Left ventricle myocardium superior (tissue), 1 donor: ENCODE results near the gene PPP2R5D. TPM values are rescaled to one million over a fixed set of nuclear protein-coding genes. Genes with fewer than 3 reads are reported as not detected.

ENCODE experiments used
- ATAC-seq: fragments of 200-7000 bp; cut with Tn5 transposase; one replicate; pipeline ENCODE4 v1.9.1; 2020; ENCODE audit warnings: mild to moderate bottlenecking, moderate library complexity
- DNase-seq: peaks from one replicate; pipeline ENCODE4 v3.0.0-alpha.2; 2020
- intact Hi-C: fragments of 100-400 bp; cut with micrococcal nuclease; formaldehyde crosslinking; loops from one replicate; pipeline ENCODE4 v1.11.0; 2022
- total RNA-seq: library from RNA; stranded (reverse); fragmentation: NEBNext Ultra II Directional; extraction: Animal tissue kit (Norgen Biotek cat#: 25700); gene quantifications from one replicate; pipeline ENCODE4 v1.2.1, GENCODE V29; 2021
- donor health status: DM: no; HTN: yes; CAD: no; lungs with severe emphysema.

Gene PPP2R5D
- total RNA-seq, 1 donor from 2014 or later, result 40.3 TPM

DNA sequence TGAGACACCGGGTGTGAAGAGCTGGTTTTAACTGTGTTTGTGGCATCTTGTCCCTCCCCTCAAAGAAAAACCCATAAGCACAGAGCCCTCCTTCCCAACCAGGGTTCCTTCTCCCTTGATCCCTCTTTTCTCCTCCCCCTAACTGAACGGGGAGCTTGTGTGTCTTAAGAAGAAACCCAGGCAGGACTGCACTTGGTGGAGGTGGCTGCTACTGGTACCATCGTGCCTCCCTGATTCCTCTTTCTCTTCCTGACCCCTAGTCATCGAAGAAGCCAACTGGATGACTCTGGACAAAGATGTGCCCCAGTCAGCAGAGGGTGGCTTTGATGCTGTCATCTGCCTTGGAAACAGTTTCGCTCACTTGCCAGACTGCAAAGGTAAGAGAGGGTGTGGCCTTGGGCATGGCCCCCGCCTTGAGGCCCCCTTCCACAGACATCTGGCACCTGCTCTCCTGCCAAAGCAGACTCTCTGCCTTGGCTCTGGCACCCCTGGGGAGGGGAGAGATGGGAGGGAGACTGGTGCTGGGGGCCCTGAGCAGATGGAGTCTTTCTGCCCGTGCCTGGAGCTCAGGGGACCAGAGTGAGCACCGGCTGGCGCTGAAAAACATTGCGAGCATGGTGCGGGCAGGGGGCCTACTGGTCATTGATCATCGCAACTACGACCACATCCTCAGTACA, 21.7 kb upstream of the PPP2R5D start:
- DNase-seq, result no peak
- no peak for ATAC-seq
- intact Hi-C loops, result no loop called here

DNA sequence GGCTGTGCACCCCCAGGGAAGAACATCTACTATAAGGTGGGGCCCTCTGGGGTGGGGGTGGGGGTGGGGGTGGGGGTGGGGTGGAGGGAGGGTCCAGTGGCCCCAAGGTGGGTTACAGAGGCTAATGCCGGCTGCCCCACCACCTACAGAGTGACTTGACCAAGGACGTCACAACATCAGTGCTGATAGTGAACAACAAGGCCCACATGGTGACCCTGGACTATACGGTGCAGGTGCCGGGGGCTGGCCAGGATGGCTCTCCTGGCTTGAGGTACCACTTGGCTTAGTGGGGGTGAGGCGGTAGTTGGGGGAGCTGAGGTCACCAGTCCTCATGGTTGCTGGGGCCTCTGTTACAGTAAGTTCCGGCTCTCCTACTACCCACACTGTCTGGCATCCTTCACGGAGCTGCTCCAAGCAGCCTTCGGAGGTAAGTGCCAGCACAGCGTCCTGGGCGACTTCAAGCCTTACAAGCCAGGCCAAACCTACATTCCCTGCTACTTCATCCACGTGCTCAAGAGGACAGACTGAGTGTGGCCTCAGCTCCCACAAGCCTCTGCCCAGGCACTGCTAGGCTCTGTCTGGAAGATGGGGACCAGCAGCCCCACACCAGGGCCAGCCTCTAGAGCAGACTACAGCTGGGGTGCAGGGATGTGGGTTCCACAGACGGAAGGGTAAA, 21.1 kb upstream of the PPP2R5D start:
- ATAC-seq, result no peak
- intact Hi-C loops, result no loop called here
- no peak for DNase-seq

DNA sequence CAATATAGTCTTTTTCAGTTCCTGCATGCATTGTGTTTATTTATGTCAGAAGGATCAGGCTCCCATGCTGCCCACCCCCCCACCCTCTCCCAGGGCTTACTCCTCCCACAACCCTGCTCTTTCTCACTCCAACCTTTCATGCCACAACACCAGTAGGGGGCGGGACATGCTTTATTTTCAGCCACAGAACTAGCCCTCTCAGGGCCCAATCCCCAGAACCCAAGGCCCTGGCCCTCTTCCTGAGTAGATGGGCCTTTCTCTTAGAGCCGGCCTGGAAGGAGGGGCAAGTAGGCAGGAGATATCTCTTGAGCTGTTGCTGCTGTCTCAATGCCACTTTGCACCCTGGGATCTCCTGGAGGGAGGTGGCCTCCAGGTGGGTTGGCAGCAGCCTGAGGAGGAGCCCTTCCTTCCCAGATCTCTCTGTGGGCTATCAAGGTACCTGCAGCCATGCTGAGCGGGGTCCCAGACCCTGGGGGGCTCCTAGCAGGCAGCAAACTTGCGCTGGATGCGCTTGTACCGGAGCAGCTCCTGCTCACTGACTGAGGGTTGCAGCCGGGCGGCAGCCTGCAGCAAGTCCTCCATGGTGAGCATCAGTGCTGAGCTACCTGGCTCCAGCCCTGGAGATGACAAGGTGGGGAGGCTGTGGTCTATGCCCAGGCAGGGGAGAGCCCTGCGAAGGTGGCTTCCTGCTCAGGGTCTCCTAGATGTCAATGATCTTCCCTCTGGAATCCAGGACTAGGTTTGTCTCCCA, 20.3 kb upstream of the PPP2R5D start:
- intact Hi-C loops, result no loop called here
- DNase-seq, result no peak
- no peak for ATAC-seq

DNA sequence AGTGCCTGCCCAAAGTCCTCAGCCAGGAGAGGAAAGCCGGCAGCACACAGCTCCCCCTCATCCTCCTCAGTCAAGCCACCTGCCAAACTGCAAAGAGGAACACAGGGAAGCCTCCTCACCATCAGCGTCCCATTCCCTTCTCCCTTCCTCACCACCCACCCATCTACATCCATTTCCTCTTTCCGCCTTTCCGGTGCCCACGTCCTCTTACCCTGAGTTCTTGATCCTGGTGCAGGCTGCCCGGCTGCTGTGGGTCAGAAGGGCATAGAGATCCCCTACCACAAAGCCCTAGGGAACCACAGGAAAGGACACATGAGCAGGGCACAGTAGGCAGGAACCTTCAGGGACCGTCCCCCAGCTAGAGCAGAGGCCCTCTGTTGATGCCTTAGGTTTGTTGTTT, 17.8 kb upstream of the PPP2R5D start:
- intact Hi-C loops, result no loop called here
- ATAC-seq (no peak), DNase-seq (no peak)

DNA sequence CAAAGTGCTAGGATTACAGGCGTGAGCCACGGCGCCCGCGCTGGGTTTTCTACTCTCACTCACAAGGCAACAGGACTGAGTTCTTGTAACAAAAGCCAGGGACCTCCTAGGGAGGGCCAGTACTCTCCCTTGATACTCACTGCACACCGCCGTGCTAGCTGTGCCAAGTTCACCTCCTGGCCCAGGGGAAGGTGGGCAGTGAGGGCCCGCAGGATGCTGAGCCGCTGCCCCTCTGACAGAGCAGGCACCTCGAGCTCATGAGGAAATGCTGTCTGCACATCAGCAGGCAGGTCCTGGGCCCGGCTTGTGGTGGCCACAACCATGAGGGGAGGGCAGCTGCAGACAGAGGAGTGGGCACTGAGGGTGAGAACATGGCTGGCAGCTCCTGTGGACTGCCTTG, 17.1 kb upstream of the PPP2R5D start:
- DNase-seq (no peak), ATAC-seq (no peak)
- intact Hi-C loops, result no loop called here

DNA sequence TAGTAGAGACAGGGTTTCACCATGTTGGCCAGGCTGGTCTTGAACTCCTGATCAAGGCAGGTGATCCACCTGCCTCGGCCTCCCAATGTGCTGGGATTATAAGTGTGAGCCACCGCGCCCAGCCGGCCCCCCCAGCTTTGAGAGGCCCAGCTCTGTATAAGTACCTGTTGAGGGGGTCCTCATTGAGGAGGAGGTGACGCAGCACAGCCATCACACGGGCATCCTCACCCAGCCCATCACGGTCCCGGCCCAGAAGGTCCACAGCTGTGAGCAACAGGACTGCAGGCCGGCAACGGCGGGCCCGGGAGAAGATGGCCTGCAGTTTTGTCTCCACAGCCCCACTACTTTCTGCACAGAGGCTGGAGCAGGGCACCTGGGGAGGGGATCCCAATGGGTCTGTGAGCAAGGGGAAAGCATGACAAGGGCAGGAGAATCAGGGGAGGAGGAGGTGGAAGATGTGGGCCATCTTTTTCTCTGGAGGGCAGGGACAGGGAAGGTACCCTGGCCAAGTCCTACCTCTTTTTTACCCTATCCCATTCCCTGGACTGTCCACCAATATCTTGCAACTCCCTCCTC, 16.2 kb upstream of the PPP2R5D start:
- DNase-seq, result no peak
- intact Hi-C loops, result no loop called here
- ATAC-seq, result no peak

DNA sequence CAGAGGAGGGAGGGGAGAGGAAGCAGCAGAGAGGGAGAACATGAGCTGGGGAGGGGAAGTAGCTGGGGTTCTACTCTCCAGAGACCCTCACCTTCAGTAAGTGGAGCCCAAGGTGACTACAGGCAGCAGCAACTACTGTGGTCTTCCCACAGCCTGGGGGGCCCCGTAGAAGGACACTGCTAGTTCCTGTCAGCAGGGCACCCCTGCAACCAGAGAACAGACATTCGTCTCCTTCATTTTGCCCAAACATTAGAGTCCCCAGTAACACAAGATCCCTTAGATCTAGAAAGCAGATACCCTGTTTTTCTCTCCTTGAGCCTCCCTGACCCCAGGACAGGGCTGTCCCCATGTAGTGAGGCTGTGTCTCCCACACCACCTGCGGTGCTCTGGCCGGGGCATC, 15.6 kb upstream of the PPP2R5D start:
- intact Hi-C loops, result no loop called here
- no peak for DNase-seq
- ATAC-seq, result no peak

DNA sequence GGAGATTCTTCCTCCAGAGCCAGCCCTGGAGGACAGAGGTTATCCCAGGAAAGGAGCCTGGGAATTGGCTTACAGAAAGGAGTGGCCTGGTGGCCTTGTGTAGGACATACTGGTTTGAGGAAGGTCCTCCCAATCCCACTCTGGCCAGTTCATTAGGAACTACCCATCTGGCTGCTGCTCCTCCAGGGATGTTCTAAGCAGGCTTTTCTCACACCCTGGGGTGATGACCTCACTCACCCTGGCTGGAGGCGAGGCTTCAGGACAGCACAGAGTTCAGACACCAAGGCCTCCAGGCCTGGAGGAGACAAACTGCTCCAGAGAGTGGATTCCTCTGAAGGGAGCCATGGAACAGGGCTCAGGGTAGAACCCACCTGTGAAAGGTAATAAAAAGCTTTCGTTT, 14.9 kb upstream of the PPP2R5D start:
- DNase-seq (no peak), ATAC-seq (no peak)
- intact Hi-C loops, result no loop called here

DNA sequence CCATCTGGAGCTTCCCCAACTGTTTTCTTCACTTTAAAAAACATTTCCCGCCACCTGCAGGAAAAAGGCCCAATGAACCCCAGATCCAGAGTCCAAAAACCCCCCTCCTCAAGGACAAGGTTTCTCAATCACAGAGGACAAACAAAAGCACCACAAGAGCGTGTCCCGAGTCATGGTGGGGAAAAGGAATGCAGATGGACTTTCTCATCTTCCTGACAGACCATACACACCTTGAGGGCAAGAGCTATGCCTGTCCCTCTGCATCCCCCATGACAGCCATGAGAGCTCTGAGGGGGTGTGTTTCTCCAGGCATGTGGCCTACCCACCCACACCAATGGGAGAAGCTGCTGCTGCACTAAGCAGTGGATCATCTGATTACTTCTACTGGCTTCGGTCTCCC, 14.4 kb upstream of the PPP2R5D start:
- ATAC-seq, result no peak
- intact Hi-C loops, result no loop called here
- DNase-seq, result no peak

DNA sequence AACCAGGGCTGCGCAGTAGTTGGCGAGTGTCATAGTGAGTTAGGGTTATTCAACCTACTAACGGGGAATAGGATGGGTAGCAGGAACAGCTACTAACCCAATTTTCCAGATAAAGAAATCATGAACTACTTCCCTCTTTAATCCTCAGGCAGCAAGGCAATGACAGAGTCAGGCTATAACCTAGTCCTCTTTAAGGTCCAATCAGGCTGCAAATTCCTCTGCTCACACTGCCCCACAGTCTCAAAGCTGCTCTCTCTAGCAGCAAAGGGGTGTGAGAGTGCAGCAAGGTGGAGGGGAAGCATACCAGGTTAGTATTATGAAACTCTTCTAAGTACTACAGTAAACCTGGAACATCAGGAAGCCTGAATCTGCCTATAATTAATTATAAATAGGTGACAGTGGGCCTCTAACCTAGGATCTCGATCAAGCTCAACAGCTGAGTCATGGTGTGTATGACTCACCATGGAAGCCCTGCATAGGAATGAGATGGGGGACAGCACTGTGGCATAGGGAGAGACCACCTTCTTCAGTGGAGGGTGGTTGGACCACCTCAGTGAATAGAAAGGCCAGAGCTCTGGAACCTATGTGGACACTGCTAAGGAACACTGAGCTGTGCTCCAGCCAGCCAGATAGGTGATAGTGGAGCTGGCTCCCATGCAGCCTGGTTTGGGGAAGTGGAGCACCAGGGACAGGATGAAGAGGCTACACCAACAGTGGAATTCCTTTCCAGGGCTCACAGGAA, 13.3 kb upstream of the PPP2R5D start:
- DNase-seq, result no peak
- ATAC-seq, result peak; percentile 51
- intact Hi-C loops, result no loop called here

DNA sequence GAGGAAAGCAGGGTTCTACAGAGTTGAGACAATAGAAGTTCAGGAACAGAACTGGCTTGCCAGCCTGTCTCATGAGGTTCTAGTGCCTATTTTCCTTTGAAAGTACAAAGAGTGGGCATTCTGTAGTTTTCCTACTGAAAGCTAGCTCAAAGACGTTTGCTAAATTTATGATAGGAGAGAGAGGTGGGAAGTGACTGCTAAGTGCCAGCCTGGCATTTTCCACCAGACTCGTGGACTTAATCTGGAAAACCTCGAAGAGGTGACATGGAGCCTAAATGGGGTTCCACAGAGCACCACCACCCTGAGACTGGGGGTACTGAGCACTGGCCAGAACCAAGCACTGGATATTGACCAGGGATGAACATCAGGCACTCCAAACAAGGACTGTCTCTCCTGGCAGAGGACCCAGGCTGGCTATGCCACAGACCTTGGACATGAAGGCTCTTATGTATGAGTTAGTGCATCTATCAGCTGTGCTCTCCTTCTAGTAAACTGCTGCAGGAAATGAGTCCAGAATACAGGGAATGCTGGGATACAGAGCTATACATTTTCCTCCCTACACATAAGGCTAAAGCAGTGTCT, 12.5 kb upstream of the PPP2R5D start:
- intact Hi-C loops, result no loop called here
- ATAC-seq, result no peak
- DNase-seq, result no peak

DNA sequence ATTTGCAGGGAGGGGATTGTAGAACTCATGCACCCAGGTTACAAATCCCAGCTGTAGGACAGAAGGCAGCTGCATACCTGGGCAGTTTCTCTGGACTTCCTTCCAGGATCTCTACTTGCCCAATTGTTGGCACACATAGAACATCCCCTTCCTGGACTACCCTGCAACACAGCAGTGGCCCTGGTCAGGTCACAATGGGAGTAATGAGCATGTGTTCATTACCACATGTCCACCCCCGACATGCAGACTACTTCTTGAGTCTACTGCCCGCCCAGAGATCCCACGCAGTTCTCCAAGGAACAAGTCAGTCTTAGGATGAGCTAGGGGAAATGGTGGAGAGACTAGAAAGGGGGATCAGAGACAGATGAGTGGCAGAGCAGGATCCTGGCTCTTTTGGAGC, 10.4 kb upstream of the PPP2R5D start:
- intact Hi-C loops, result no loop called here
- ATAC-seq, result no peak

DNA sequence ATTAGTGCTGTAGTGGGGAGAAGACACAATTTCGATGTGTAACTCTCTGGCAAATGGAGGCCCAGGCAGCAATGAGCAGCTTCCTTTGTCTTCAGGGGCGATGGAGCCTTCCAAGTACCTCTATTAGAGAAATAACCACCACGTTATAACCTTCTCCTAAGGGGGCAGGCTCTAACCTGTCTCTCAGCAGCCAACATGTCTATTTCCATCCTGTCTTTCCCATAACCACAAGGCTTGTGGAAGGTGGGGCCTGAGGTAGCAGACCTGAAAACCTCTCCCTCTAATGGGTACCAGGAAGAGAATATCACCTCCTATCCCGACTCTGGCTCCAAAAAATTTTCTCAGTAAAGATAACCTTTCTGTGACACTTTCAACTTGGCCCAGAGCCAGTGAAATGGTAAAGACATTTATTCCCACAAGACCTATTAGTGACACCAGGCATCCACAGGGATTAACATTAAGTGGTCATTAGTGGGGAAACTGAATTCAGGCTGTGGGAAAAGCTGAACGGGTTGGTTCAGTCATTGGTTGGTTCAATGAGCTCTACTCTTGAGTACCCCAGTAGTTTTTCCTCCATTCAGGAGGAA, 9.4 kb upstream of the PPP2R5D start:
- ATAC-seq (no peak), DNase-seq (no peak)
- intact Hi-C loops, result no loop called here

More for the DNA sequence above, 10.4 kb upstream of the PPP2R5D start:
- DNase-seq, result no peak

DNA sequence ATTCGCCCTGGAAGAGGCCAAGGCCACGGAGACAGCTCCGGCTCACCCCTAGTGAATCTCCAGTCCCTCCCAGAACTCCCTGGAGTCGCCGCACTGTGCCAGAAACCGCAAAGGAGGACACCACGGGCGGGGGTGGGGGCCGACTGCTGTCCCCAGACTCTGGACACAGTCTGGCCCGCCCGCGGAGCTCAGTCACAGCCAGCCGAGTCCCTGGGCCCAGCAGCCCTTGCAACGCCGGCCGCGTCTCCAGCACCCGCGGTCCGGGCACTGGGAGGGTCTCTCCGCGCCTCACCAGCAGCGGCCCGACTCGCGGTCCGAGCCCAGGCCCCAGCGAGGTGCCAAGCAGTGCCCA, 5.9 kb upstream of the PPP2R5D start:
- peak; percentile 53 for DNase-seq
- intact Hi-C loops, result no loop called here
- ATAC-seq, result no peak

DNA sequence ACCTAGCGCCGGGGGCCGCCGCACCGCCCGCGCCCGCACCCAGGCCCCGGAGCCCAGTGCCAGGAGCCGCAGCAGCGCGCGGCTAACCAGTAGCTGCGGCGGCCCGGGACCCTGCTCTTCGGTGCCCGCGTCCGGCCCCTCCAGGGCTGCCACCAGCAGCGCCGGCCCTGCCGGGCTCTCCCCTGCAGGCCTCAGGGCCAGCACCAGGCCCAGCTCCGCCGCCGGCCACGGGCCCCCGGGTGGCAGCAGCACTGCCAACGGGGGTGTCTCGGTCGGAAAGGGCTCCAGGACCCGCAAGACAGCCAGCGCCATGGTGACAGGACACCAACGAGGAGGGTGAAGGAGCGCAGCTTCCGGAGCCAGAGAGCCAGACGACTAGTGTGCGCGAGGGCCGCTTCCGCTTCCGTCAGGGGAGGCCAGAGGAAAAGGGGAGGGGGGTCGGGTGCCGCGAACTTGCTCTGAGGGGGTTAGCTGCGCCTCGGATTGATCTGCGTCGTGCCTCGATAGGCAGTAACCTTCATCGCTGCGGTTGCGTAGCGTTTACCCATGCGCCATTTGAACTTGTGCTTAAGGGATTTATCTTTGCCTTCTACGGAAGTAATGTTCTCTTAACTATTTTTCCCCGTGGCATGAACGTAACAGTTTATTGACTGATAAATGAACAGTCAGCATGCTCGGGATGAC, 5.4 kb upstream of the PPP2R5D start, which contains the start of gene PEX6:
Gene PEX6 (minus strand): TSS at position 343 of the 684 bp plus-strand sequence. CDS start 31 bp downstream, at position 312.
- intact Hi-C loops, result no loop called here
- ATAC-seq (peak; percentile 96), DNase-seq (peak; percentile 95)

DNA sequence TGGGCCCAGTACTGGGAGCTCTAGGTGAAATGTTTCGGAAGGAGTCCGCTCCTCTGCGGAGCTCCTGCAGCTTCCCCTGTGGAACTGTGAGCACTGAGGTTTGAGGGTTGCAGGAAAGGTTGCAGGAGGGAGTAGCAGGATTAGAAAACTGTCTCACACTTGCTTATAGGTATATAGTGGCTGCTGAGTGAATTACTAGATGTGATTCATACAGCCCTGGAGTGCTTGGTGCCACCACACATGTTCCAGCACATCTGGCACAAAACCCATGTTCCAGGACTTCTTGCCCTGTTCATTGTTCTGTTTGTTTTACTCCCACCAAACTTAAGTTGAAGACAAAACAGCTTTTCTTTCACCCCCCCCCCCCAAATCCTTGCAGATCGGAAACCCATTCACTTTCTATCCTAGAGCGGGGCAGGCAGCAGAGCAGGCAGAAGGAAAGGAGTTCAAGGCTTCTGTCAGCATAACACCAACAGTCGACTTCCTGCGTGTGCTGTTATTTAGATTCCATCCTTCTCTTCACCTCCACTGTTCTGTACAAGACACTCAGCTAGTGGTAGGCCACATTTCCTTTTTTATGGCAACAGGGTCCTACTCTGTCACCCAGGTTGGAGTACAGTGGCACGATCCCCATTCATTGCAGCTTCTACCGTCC, 4.7 kb upstream of the PPP2R5D start:
- ATAC-seq, result peak; percentile 3
- intact Hi-C loops, result no loop called here
- DNase-seq, result no peak

DNA sequence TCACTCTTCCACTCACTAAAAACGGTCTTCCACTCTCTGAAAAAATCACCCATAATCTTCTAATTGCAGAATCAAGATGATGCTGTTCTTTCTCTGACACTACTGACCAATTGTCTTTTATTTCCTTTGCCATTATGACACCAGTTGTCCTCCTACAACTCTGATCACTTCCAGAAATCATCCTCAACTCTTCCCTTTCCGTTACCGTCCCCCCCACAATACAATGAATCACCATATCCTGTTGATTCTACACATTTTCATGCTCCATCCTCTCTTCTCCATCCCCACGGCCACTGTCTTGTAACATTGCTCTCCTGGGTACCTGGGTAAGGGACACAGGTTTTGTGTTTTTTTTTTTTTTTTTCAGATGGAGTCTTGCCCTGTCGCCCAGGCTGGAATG, 2.5 kb upstream of the PPP2R5D start:
- intact Hi-C loops, result no loop called here

More for the DNA sequence above, 2.5 kb upstream of the PPP2R5D start:
- DNase-seq (no peak), ATAC-seq (no peak)
